ENCODE measurements around the gene NID2. TPM values are rescaled to one million over a fixed set of nuclear protein-coding genes. Genes with fewer than 3 reads are reported as not detected.

The NID2 gene
- total RNA-seq, 1 experiment from 2014 or later = 6.6 TPM

DNA sequence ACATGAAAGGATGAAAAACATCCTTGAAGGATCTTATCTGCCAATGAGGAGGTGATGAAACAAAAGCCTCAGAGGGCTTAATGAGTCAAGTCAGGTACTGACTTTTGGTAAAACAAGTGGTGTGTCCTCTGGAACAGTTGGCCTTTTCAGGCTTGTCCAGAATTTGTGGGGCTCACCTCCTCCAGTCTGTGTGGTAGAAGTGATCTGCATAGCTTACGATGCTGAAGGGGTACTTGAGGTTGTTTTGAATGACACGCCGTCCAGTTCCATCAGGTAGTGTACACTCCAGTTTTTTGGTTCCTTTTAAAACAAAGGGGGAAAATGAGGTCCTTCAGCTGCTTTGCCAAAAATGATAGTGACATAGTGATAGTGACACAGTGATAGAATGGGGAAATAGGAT, 62.5 kb downstream of the NID2 start:
- H3K4me1 ChIP-seq (ENCODE audit: insufficient read depth, low read length) = no peaks in the 10 kb centered on the region
- peaks cover 34 to 90% (median 79%) of the 10 kb centered on the region in 3 experiments for H3K36me3 Mint-ChIP-seq (ENCODE audit: insufficient read depth in 1 of 3, low read depth in 3 of 3)

More for the DNA sequence above, 62.5 kb downstream of the NID2 start:
- Histone ChIP-seq H2BK20ac (ENCODE audit: low read depth, low read length, poor library complexity, severe bottlenecking) (no peak overlapping the region), H2BK120ac (ENCODE audit: low read depth, low read length, poor library complexity, severe bottlenecking) (no peak overlapping the region), H3K79me2 (ENCODE audit: insufficient read depth, low read length) (no peaks in the 10 kb centered on the region), H3K9me3 (ENCODE audit: control insufficient read depth, low read depth, low read length) (no peaks in the 10 kb centered on the region), H3K18ac (ENCODE audit: insufficient read length, low read depth, low read length) (no peak overlapping the region), H3K23ac (ENCODE audit: insufficient read length, low read depth, low read length) (no peak overlapping the region), H2AK5ac (ENCODE audit: insufficient read length, low read length) (no peak overlapping the region), H3K27ac (ENCODE audit: insufficient read length, low read depth, low read length) (no peak overlapping the region), H3K4ac (ENCODE audit: low read depth, low read length) (no peak overlapping the region), H2BK5ac (ENCODE audit: insufficient read length, low read length) (no peak overlapping the region), H2BK15ac (ENCODE audit: low read depth, low read length) (no peak overlapping the region), H3T11ph (ENCODE audit: low read length) (no peak overlapping the region), H3K14ac (ENCODE audit: insufficient read depth, low read length) (no peak overlapping the region), H4K20me1 (ENCODE audit: control insufficient read depth, insufficient read depth, insufficient read length) (no peaks in the 10 kb centered on the region), H4K91ac (ENCODE audit: insufficient read length, low read depth, low read length) (no peak overlapping the region), H3K79me1 (ENCODE audit: insufficient read depth, low read depth, low read length, poor library complexity, severe bottlenecking) (no peaks in the 10 kb centered on the region), H3K4me2 (ENCODE audit: insufficient read depth, insufficient read length, low read length) (no peak overlapping the region), H3K56ac (ENCODE audit: insufficient read length, low read depth, low read length) (no peak overlapping the region), H2AFZ (ENCODE audit: low read length) (no peak overlapping the region), H3K27me3 (ENCODE audit: insufficient read depth, low read length) (no peaks in the 10 kb centered on the region), H2BK12ac (ENCODE audit: insufficient read length, low read depth, low read length) (no peak overlapping the region), H4K8ac (replicated peaks; ENCODE audit: insufficient read length, low read depth, low read length) (no peak overlapping the region), H3K9ac (ENCODE audit: extremely low read depth, insufficient read length, low read length) (no peak overlapping the region), H3K23me2 (ENCODE audit: insufficient read length, low read depth, low read length, poor library complexity, severe bottlenecking) (no peaks in the 10 kb centered on the region), H4K5ac (ENCODE audit: insufficient read length, low read depth, low read length) (no peak overlapping the region)
- H3K27me3 Mint-ChIP-seq (ENCODE audit: low read depth) = no peaks in the 10 kb centered on the region
- no peak for DNase-seq
- peaks cover 18 to 20% of the 10 kb centered on the region in 2 experiments for H3K4me1 Mint-ChIP-seq
- no CpG with 5 or more reads among the region's 3 CpGs for WGBS (ENCODE audit: extremely low coverage, insufficient read length, low lambda C conversion rate)
- no peaks in the 10 kb centered on the region for H3K9me3 Mint-ChIP-seq
- H3K4me3 Mint-ChIP-seq = no peak overlapping the region; a peak in 1 of 5 replicates
- H3K27ac Mint-ChIP-seq = peak overlapping the region in 1 of 3 experiments; percentile 80; a peak in 4 of 7 replicates
- TF ChIP-seq, protein P1, sequence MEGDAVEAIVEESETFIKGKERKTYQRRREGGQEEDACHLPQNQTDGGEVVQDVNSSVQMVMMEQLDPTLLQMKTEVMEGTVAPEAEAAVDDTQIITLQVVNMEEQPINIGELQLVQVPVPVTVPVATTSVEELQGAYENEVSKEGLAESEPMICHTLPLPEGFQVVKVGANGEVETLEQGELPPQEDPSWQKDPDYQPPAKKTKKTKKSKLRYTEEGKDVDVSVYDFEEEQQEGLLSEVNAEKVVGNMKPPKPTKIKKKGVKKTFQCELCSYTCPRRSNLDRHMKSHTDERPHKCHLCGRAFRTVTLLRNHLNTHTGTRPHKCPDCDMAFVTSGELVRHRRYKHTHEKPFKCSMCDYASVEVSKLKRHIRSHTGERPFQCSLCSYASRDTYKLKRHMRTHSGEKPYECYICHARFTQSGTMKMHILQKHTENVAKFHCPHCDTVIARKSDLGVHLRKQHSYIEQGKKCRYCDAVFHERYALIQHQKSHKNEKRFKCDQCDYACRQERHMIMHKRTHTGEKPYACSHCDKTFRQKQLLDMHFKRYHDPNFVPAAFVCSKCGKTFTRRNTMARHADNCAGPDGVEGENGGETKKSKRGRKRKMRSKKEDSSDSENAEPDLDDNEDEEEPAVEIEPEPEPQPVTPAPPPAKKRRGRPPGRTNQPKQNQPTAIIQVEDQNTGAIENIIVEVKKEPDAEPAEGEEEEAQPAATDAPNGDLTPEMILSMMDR (conservative IDR thresholded peaks at IDR 0.05) = no peak

Measured in H9 (cell line).